ENCODE results near the gene BLOC1S5.

- no peak for TF ChIP-seq POLR2AphosphoS5 (IDR thresholded peaks at IDR 0.05; ENCODE audit: low read depth, low read length)
- no peak for TF ChIP-seq TAF1 (IDR thresholded peaks at IDR 0.05; ENCODE audit: low read depth, low read length)
- TF ChIP-seq POLR2A (IDR thresholded peaks at IDR 0.05; ENCODE audit: low read depth, low read length): no peak
- TF ChIP-seq POU2F2 (IDR thresholded peaks at IDR 0.05; ENCODE audit: low read depth, low read length): no peak
Observed at GRCh38 chr6:8030920-8031319, 33.3 kb downstream of the BLOC1S5 start.

Measured in GM12891 (cell line).